GM12892 (cell line): Measurements from ENCODE around the gene DNMT3B.

ENCODE experiments used
- POLR2AphosphoS5 ChIP-seq: IDR thresholded peaks from 2 replicates; pipeline ENCODE4 v1.6.1; 2011; ENCODE audit warnings: low read depth, low read length, control low read depth
- TAF1 ChIP-seq: IDR thresholded peaks from 2 replicates; pipeline ENCODE4 v1.6.1; 2011; ENCODE audit warnings: low read depth, mild to moderate bottlenecking, control low read depth, low read length, borderline replicate concordance

- TF ChIP-seq TAF1 (no peak), POLR2AphosphoS5 (no peak)
Observed at GRCh38 chr20:32837157-32837556, 75.0 kb downstream of the DNMT3B start.
